ENCODE results near the gene GJD4. TPM values are rescaled to one million over a fixed set of nuclear protein-coding genes. Genes with fewer than 3 reads are reported as not detected.

GJD4 gene
- total RNA-seq, 2 experiments from 2014 or later: not detected

DNA sequence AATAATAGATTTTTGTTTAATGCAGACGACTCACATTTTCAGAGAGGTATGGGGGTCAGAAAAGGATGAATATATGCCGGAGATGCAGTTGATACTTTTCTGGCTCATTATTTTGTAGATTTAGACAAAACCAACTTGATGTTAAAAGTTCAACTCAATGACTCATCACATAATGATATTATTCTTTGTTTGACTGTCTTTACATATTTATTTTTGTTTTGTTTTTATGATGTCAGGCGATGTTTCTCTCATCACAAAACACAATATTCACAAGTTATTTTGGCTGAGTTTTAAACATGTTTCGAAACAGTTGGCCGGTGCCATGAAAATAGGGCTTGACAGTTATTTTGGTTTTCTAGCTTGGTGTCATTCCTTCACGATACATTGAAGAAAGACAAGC is 1.3 kb downstream of the GJD4 start:
- H3K27ac ChIP-seq (ENCODE audit: low read depth, low read length, poor library complexity, severe bottlenecking): no peak overlapping the region
- H3K4me1 ChIP-seq (ENCODE audit: insufficient read depth, low read length, poor library complexity, severe bottlenecking): no peaks in the 10 kb centered on the region
- no peak for DNase-seq (ENCODE audit: low spot score)
- no peaks in the 10 kb centered on the region for H3K9me2 ChIP-seq (ENCODE audit: insufficient read depth, low read length)
- H3K4me3 ChIP-seq (ENCODE audit: low read depth, low read length, poor library complexity, severe bottlenecking): no peak overlapping the region
- BruUV-seq (replicated peaks): no TSS peak
- TF ChIP-seq EZH2phosphoT487 (IDR thresholded peaks at IDR 0.05; ENCODE audit: borderline replicate concordance, low read depth, low read length) (no peak), CTCF (conservative IDR thresholded peaks at IDR 0.05; ENCODE audit: low read length) (no peak)
- H3K4me2 ChIP-seq (ENCODE audit: low read length): no peak overlapping the region
- no peaks in the 10 kb centered on the region for H4K20me1 ChIP-seq (ENCODE audit: insufficient read depth, low read length)
- ChIA-PET CTCF (ENCODE audit: unreplicated experiment) (no interaction called here), POLR2A (no interaction called here)
- H2AFZ ChIP-seq (ENCODE audit: low read length): no peak overlapping the region
- no peaks in the 10 kb centered on the region for H3K9me3 ChIP-seq (ENCODE audit: low read length)
- H3K79me2 ChIP-seq (ENCODE audit: insufficient read depth, low read depth, low read length): no peaks in the 10 kb centered on the region
- H3K36me3 ChIP-seq (ENCODE audit: insufficient read depth, low read length): no peaks in the 10 kb centered on the region
- intact Hi-C loops (cut with micrococcal nuclease; ENCODE audit: unreplicated experiment): no loop called here

DNA sequence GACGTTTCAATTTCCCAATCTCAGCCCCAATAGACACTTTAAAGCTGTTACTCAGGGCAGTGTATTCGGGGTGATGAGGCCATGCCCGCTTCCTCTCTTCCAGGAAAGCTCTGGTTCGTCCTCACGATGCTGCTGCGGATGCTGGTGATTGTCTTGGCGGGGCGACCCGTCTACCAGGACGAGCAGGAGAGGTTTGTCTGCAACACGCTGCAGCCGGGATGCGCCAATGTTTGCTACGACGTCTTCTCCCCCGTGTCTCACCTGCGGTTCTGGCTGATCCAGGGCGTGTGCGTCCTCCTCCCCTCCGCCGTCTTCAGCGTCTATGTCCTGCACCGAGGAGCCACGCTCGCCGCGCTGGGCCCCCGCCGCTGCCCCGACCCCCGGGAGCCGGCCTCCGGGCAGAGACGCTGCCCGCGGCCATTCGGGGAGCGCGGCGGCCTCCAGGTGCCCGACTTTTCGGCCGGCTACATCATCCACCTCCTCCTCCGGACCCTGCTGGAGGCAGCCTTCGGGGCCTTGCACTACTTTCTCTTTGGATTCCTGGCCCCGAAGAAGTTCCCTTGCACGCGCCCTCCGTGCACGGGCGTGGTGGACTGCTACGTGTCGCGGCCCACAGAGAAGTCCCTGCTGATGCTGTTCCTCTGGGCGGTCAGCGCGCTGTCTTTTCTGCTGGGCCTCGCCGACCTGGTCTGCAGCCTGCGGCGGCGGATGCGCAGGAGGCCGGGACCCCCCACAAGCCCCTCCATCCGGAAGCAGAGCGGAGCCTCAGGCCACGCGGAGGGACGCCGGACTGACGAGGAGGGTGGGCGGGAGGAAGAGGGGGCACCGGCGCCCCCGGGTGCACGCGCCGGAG is 2.6 kb downstream of the GJD4 start:
- POLR2A ChIA-PET: no interaction called here
- Histone ChIP-seq H3K4me3 (ENCODE audit: low read depth, low read length, poor library complexity, severe bottlenecking) (no peak overlapping the region), H3K9me3 (ENCODE audit: low read length) (no peaks in the 10 kb centered on the region), H3K4me1 (ENCODE audit: insufficient read depth, low read length, poor library complexity, severe bottlenecking) (no peaks in the 10 kb centered on the region), H4K20me1 (ENCODE audit: insufficient read depth, low read length) (no peaks in the 10 kb centered on the region), H3K4me2 (ENCODE audit: low read length) (no peak overlapping the region), H3K36me3 (ENCODE audit: insufficient read depth, low read length) (no peaks in the 10 kb centered on the region), H3K9me2 (ENCODE audit: insufficient read depth, low read length) (no peaks in the 10 kb centered on the region), H2AFZ (ENCODE audit: low read length) (no peak overlapping the region), H3K79me2 (ENCODE audit: insufficient read depth, low read depth, low read length) (no peaks in the 10 kb centered on the region), H3K27ac (ENCODE audit: low read depth, low read length, poor library complexity, severe bottlenecking) (no peak overlapping the region)
- no peak for DNase-seq (ENCODE audit: low spot score)
- CTCF ChIA-PET (ENCODE audit: unreplicated experiment): no interaction called here
- no TSS peak for BruUV-seq (replicated peaks)
- TF ChIP-seq CTCF (conservative IDR thresholded peaks at IDR 0.05; ENCODE audit: low read length): no peak
- TF ChIP-seq EZH2phosphoT487 (IDR thresholded peaks at IDR 0.05; ENCODE audit: borderline replicate concordance, low read depth, low read length): no peak
- intact Hi-C loops (cut with micrococcal nuclease; ENCODE audit: unreplicated experiment): no loop called here

- intact Hi-C loops (cut with micrococcal nuclease; ENCODE audit: unreplicated experiment): no loop called here
- H3K4me3 ChIP-seq (ENCODE audit: low read depth, low read length, poor library complexity, severe bottlenecking): no peak overlapping the region
- no TSS peak for BruUV-seq (replicated peaks)
- H3K4me1 ChIP-seq (ENCODE audit: insufficient read depth, low read length, poor library complexity, severe bottlenecking): no peaks in the 10 kb centered on the region
- H2AFZ ChIP-seq (ENCODE audit: low read length): no peak overlapping the region
- CTCF ChIA-PET (ENCODE audit: unreplicated experiment): interaction anchor here (0.5 kb wide), 1 partner anchor 21 kb away, joined by 9 read pairs; no protein-coding TSS in a partner anchor
- H3K27ac ChIP-seq (ENCODE audit: low read depth, low read length, poor library complexity, severe bottlenecking): no peak overlapping the region
- POLR2A ChIA-PET: no interaction called here
- H3K4me2 ChIP-seq (ENCODE audit: low read length): no peak overlapping the region
- DNase-seq (ENCODE audit: low spot score): no peak
- no peaks in the 10 kb centered on the region for H3K9me3 ChIP-seq (ENCODE audit: low read length)
- H4K20me1 ChIP-seq (ENCODE audit: insufficient read depth, low read length): no peaks in the 10 kb centered on the region
- no peaks in the 10 kb centered on the region for H3K36me3 ChIP-seq (ENCODE audit: insufficient read depth, low read length)
- H3K79me2 ChIP-seq (ENCODE audit: insufficient read depth, low read depth, low read length): no peaks in the 10 kb centered on the region
- no peaks in the 10 kb centered on the region for H3K9me2 ChIP-seq (ENCODE audit: insufficient read depth, low read length)
- TF ChIP-seq EZH2phosphoT487 (IDR thresholded peaks at IDR 0.05; ENCODE audit: borderline replicate concordance, low read depth, low read length): no peak
- TF ChIP-seq CTCF (conservative IDR thresholded peaks at IDR 0.05; ENCODE audit: low read length): no peak
Observed at GRCh38 chr10:35608328-35608672, 3.2 kb downstream of the GJD4 start.
